Stimulated activated CD8-positive, alpha-beta memory T cell treated with anti-CD3 and anti-CD28 coated beads, Interleukin-4, amount 100 ng/mL, for 24 hours (primary cell): Measurements from ENCODE around the gene CERT1.
"Not testable (repeated sequence)": the region's sequence is repeated elsewhere in the genome, so short reads cannot be mapped to it uniquely, and the experiment has no call there.

Source experiments
- DNase-seq: peaks from one replicate; pipeline ENCODE4 v3.0.0-alpha.2; 2020; ENCODE audit warnings: low read depth

Gene CERT1

GRCh38 chr5:75511435-75512382, at the start of gene CERT1, which contains the start of gene POLK:
TSS of gene CERT1 (minus strand) at chr5:75511629. CDS start at chr5:75511207, 422 bp downstream.
TSS of gene POLK (plus strand) at chr5:75511891.
- DNase-seq = peak; percentile 92

- not testable (repeated sequence) for DNase-seq
Measured at GRCh38 chr5:75560655-75561054, 49.2 kb upstream of the CERT1 start.

GRCh38 chr5:75558981-75559632, 47.7 kb upstream of the CERT1 start:
- DNase-seq = no peak

- DNase-seq = no peak
Measured at GRCh38 chr5:75558221-75558620, 46.8 kb upstream of the CERT1 start.

- no peak for DNase-seq
Measured at GRCh38 chr5:75553358-75553757, 41.9 kb upstream of the CERT1 start.

- no peak for DNase-seq
Measured at GRCh38 chr5:75552764-75553163, 41.3 kb upstream of the CERT1 start.

- no peak for DNase-seq
Measured at GRCh38 chr5:75551471-75551870, 40.0 kb upstream of the CERT1 start.

GRCh38 chr5:75550597-75550996, 39.2 kb upstream of the CERT1 start:
- no peak for DNase-seq

- no peak for DNase-seq
Measured at GRCh38 chr5:75547812-75548211, 36.4 kb upstream of the CERT1 start.

GRCh38 chr5:75546830-75547229, 35.4 kb upstream of the CERT1 start:
- no peak for DNase-seq

GRCh38 chr5:75545131-75545530, 33.7 kb upstream of the CERT1 start:
- no peak for DNase-seq

GRCh38 chr5:75538211-75538610, 26.8 kb upstream of the CERT1 start:
- DNase-seq = no peak

GRCh38 chr5:75536694-75537360, 25.4 kb upstream of the CERT1 start:
- no peak for DNase-seq

- DNase-seq = no peak
Measured at GRCh38 chr5:75536147-75536546, 24.7 kb upstream of the CERT1 start.

GRCh38 chr5:75534734-75535133, 23.3 kb upstream of the CERT1 start:
- DNase-seq = no peak

GRCh38 chr5:75533716-75534115, 22.3 kb upstream of the CERT1 start:
- DNase-seq = not testable (repeated sequence)

- DNase-seq = no peak
Measured at GRCh38 chr5:75532190-75532589, 20.8 kb upstream of the CERT1 start.

- no peak for DNase-seq
Measured at GRCh38 chr5:75529185-75529584, 17.8 kb upstream of the CERT1 start.

- no peak for DNase-seq
Measured at GRCh38 chr5:75526070-75526469, 14.6 kb upstream of the CERT1 start.

GRCh38 chr5:75525344-75525743, 13.9 kb upstream of the CERT1 start:
- no peak for DNase-seq

- no peak for DNase-seq
Measured at GRCh38 chr5:75524591-75524990, 13.2 kb upstream of the CERT1 start.

- DNase-seq = no peak
Measured at GRCh38 chr5:75524071-75524470, 12.6 kb upstream of the CERT1 start.

GRCh38 chr5:75523275-75523674, 11.8 kb upstream of the CERT1 start:
- DNase-seq = no peak
